HCT116 (cell line): ENCODE measurements around the gene DLG2. TPM values are rescaled to one million over a fixed set of nuclear protein-coding genes. Genes with fewer than 3 reads are reported as not detected.

ENCODE experiments used
- ATAC-seq: fragments of 200-7000 bp; cut with Tn5 transposase; 2 replicates; pipeline ENCODE4 v1.9.1; 2020; ENCODE audit warnings: mild to moderate bottlenecking, moderate library complexity
- BruUV-seq: library from RNA; stranded (reverse); fragments of 400-500 nt; replicated peaks from 2 replicates; lab custom pipeline; 2021; lab: Mats Ljungman, UMichigan
- CTCF ChIA-PET: fragments of 300-600 bp; sonication (Branson Sonifier 250); formaldehyde crosslinking; loops from one replicate; lab custom pipeline; 2021; ENCODE audit warnings: antibody characterized with exemption; lab: Charles Lee
- POLR2A ChIA-PET: fragments of 300-600, 350-600 bp; sonication (Branson Sonifier 250); formaldehyde crosslinking; loops from one replicate; lab custom pipeline; 2021; ENCODE audit warnings: antibody characterized with exemption; lab: Charles Lee
- RAD21 ChIA-PET, 2 experiments: fragments of 300-600 bp; sonication (Branson Sonifier 250); formaldehyde crosslinking; loops; one replicate each; lab custom pipeline; 2023; ENCODE audit warnings: low total read pairs in 2 of 2; ENCODE audit not compliant: uncharacterized antibody in 2 of 2, unreplicated experiment in 2 of 2, low non-redundant PET in 1 of 2; lab: Charles Lee
- DNase-seq: peaks from one replicate; pipeline ENCODE4 v3.0.0-alpha.2; 2010; ENCODE audit warnings: low read depth, low spot score
- H2AFZ ChIP-seq: fragments of 200-600 bp; shearing (Covaris generic), sonication (generic); 2 replicates; pipeline ENCODE4 v1.6.1; 2017; ENCODE audit warnings: low read depth, mixed run types, mixed read lengths, antibody characterized with exemption, low read length; ENCODE audit not compliant: poor library complexity, severe bottlenecking
- H3K27ac ChIP-seq: 2 replicates; pipeline ENCODE4 v1.5.1; 2012; ENCODE audit warnings: low read depth, low read length
- H3K27me3 ChIP-seq: fragments of 200-600 bp; sonication (generic); 2 replicates; pipeline ENCODE4 v1.6.1; 2016; ENCODE audit warnings: mixed run types, low read length, mixed read lengths; ENCODE audit not compliant: insufficient read depth
- H3K36me3 ChIP-seq, 2 experiments: fragments of 200-500 bp in 1 of 2; fragments of 200-600 bp in 1 of 2; sonication (Bioruptor generic) in 1 of 2; sonication (generic) in 1 of 2; 2 replicates each; pipeline versions ENCODE4 v1.5.1 to v1.6.1; 2014 to 2016; ENCODE audit warnings: low read length in 2 of 2, inconsistent platforms in 1 of 2, mixed read lengths in 1 of 2, mixed run types in 1 of 2; ENCODE audit not compliant: insufficient read depth in 2 of 2, control insufficient read depth in 1 of 2
- H3K4me1 ChIP-seq, 2 experiments: fragments of 200-600 bp in 1 of 2; sonication (generic) in 1 of 2; 2 replicates each; pipeline versions ENCODE4 v1.5.1 to v1.6.1; 2012 to 2017; ENCODE audit warnings: low read length in 2 of 2, inconsistent platforms in 1 of 2, mild to moderate bottlenecking in 1 of 2, mixed read lengths in 1 of 2, mixed run types in 1 of 2, moderate library complexity in 1 of 2; ENCODE audit not compliant: insufficient read depth in 2 of 2, control insufficient read depth in 1 of 2
- H3K4me2 ChIP-seq: fragments of 200-600 bp; sonication (generic); 2 replicates; pipeline ENCODE4 v1.6.1; 2017; ENCODE audit warnings: mixed run types, low read length, mixed read lengths
- H3K4me3 ChIP-seq, 2 experiments: fragments of 200-600 bp in 1 of 2; sonication (generic) in 1 of 2; replicated peaks in 1 of 2; 2 replicates each; pipeline ENCODE4 v1.5.1; 2011 to 2016; ENCODE audit warnings: low read length in 2 of 2, control low read depth in 1 of 2, low read depth in 1 of 2, mild to moderate bottlenecking in 1 of 2, mixed read lengths in 1 of 2, mixed run types in 1 of 2
- H3K79me2 ChIP-seq: fragments of 200-600 bp; sonication (generic); 2 replicates; pipeline ENCODE4 v1.6.1; 2017; ENCODE audit warnings: mild to moderate bottlenecking, mixed run types, low read length, moderate library complexity, mixed read lengths; ENCODE audit not compliant: insufficient read depth
- H3K9ac ChIP-seq: fragments of 200-600 bp; sonication (generic); 2 replicates; pipeline ENCODE4 v1.6.1; 2016; ENCODE audit warnings: low read length, mixed read lengths
- H3K9me2 ChIP-seq: fragments of 200-600 bp; sonication (generic), shearing (Covaris generic); 2 replicates; pipeline ENCODE4 v1.6.1; 2017; ENCODE audit warnings: mixed run types, mild to moderate bottlenecking, moderate library complexity; ENCODE audit not compliant: insufficient read depth
- H3K9me3 ChIP-seq, 2 experiments: fragments of 200-500 bp in 1 of 2; fragments of 200-600 bp in 1 of 2; sonication (Bioruptor generic) in 1 of 2; sonication (generic) in 1 of 2; 2 replicates each; pipeline ENCODE4 v1.6.1; 2014 to 2017; ENCODE audit warnings: low read length in 2 of 2, mixed read lengths in 2 of 2, inconsistent platforms in 1 of 2, low read depth in 1 of 2, mild to moderate bottlenecking in 1 of 2, mixed run types in 1 of 2, moderate library complexity in 1 of 2; ENCODE audit not compliant: control insufficient read depth in 1 of 2, insufficient read depth in 1 of 2
- H4K20me1 ChIP-seq: fragments of 200-600 bp; sonication (generic), shearing (Covaris generic); 2 replicates; pipeline ENCODE4 v1.6.1; 2017; ENCODE audit warnings: mixed run types, mild to moderate bottlenecking, moderate library complexity; ENCODE audit not compliant: insufficient read depth
- CBX3 ChIP-seq: IDR thresholded peaks from 2 replicates; pipeline ENCODE4 v1.6.1; 2012; ENCODE audit warnings: low read depth
- CEBPB ChIP-seq: IDR thresholded peaks from 2 replicates; pipeline ENCODE4 v1.6.1; 2012; ENCODE audit warnings: low read depth
- EGR1 ChIP-seq: IDR thresholded peaks from 2 replicates; pipeline ENCODE4 v1.6.1; 2012; ENCODE audit warnings: low read depth
- ELF1 ChIP-seq: IDR thresholded peaks from 2 replicates; pipeline ENCODE4 v1.6.1; 2012; ENCODE audit warnings: low read depth, borderline replicate concordance
- EZH2 ChIP-seq: fragments of 200-600 bp; sonication (generic); IDR thresholded peaks from 2 replicates; pipeline ENCODE4 v1.6.1; 2017; ENCODE audit warnings: antibody characterized with exemption, mixed run types
- EZH2phosphoT487 ChIP-seq: fragments of 200-600 bp; IDR thresholded peaks from 2 replicates; pipeline ENCODE4 v1.6.1; 2018; ENCODE audit warnings: antibody characterized with exemption, borderline replicate concordance
- FOSL1 ChIP-seq: IDR thresholded peaks from 2 replicates; pipeline ENCODE4 v1.6.1; 2012; ENCODE audit warnings: low read depth
- JUND ChIP-seq: IDR thresholded peaks from 2 replicates; pipeline ENCODE4 v1.6.1; 2012
- POLR2AphosphoS5 ChIP-seq: IDR thresholded peaks from 2 replicates; pipeline ENCODE4 v1.6.1; 2011; ENCODE audit warnings: mild to moderate bottlenecking, low read depth, low read length, moderate library complexity
- RAD21 ChIP-seq: IDR thresholded peaks from 2 replicates; pipeline ENCODE4 v1.6.1; 2012; ENCODE audit warnings: low read depth, mild to moderate bottlenecking
- SIN3A ChIP-seq: IDR thresholded peaks from 2 replicates; pipeline ENCODE4 v1.6.1; 2012; ENCODE audit warnings: low read depth
- SP1 ChIP-seq: IDR thresholded peaks from 2 replicates; pipeline ENCODE4 v1.6.1; 2012; ENCODE audit warnings: low read depth
- SRF ChIP-seq: IDR thresholded peaks from 2 replicates; pipeline ENCODE4 v1.6.1; 2012; ENCODE audit warnings: low read depth
- TCF7L2 ChIP-seq: IDR thresholded peaks from 2 replicates; pipeline ENCODE4 v1.7.0; 2011; ENCODE audit warnings: borderline replicate concordance, inconsistent platforms; ENCODE audit not compliant: insufficient read depth, insufficient read length; ENCODE audit errors: extremely low read depth
- YY1 ChIP-seq: IDR thresholded peaks from 2 replicates; pipeline ENCODE4 v1.6.1; 2011; ENCODE audit warnings: low read length, low read depth, moderate library complexity, mild to moderate bottlenecking; ENCODE audit not compliant: insufficient replicate concordance; ENCODE audit errors: extremely low read depth
- ZFX ChIP-seq: fragments of 450-650 bp; IDR thresholded peaks from 2 replicates; pipeline ENCODE4 v1.6.1; 2017
- ZNF274 ChIP-seq: fragments of 200-500 bp; sonication (Bioruptor generic); IDR thresholded peaks from 2 replicates; pipeline ENCODE4 v1.6.1; 2014; ENCODE audit warnings: mild to moderate bottlenecking, low read depth, low read length, inconsistent platforms
- intact Hi-C: fragments of 100-400 bp; cut with micrococcal nuclease; formaldehyde crosslinking; loops from 2 replicates; pipeline ENCODE4 v1.10.0; 2022
- total RNA-seq: library from RNA; stranded (reverse); gene quantifications from one replicate; pipeline ENCODE4 v1.2.1, GENCODE V29; 2021; ENCODE audit not compliant: unreplicated experiment
- TF ChIP-seq, protein P1 (sequence below): IDR thresholded peaks from 2 replicates; pipeline ENCODE4 v1.6.1; 2012
- TF ChIP-seq, protein P2 (sequence below): IDR thresholded peaks from 2 replicates; pipeline ENCODE4 v1.6.1; 2012
- TF ChIP-seq, protein P3 (sequence below), 3 experiments: fragments of 200-600 bp in 1 of 3; sonication (generic) in 1 of 3; IDR thresholded peaks in 2 of 3; conservative IDR thresholded peaks in 1 of 3; 2 replicates each; pipeline ENCODE4 v1.5.1; 2012 to 2017; ENCODE audit warnings: low read depth in 2 of 3, low read length in 2 of 3, antibody characterized with exemption in 1 of 3, borderline replicate concordance in 1 of 3, control low read depth in 1 of 3, mild to moderate bottlenecking in 1 of 3, mixed read lengths in 1 of 3, mixed run types in 1 of 3, moderate library complexity in 1 of 3; ENCODE audit not compliant: insufficient read depth in 1 of 3

Gene DLG2
- total RNA-seq, 1 experiment from 2014 or later, result 2.4 TPM

- Histone ChIP-seq H4K20me1 (no peaks in the 10 kb centered on the region), H3K9me3 (no peaks in the 10 kb centered on the region), H3K4me2 (no peak overlapping the region), H3K27me3 (no peaks in the 10 kb centered on the region), H3K36me3 (no peaks in the 10 kb centered on the region), H3K4me3 (no peak overlapping the region), H3K9me2 (no peaks in the 10 kb centered on the region), H3K27ac (no peak overlapping the region), H2AFZ (no peak overlapping the region), H3K9ac (no peak overlapping the region), H3K79me2 (no peaks in the 10 kb centered on the region), H3K4me1 (no peaks in the 10 kb centered on the region)
- POLR2A ChIA-PET, result no interaction called here
- intact Hi-C loops, result no loop called here
- CTCF ChIA-PET, result no interaction called here
- TF ChIP-seq, protein P1, sequence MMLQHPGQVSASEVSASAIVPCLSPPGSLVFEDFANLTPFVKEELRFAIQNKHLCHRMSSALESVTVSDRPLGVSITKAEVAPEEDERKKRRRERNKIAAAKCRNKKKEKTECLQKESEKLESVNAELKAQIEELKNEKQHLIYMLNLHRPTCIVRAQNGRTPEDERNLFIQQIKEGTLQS, result no peak
- no peak for TF ChIP-seq EZH2phosphoT487
- TF ChIP-seq TCF7L2, result no peak
- TF ChIP-seq CBX3, result no peak
- TF ChIP-seq FOSL1, result no peak
- no peak for TF ChIP-seq JUND
- no peak for TF ChIP-seq YY1
- TF ChIP-seq EGR1, result no peak
- no peak for TF ChIP-seq ZNF274
- TF ChIP-seq ZFX, result no peak
- TF ChIP-seq, protein P2, sequence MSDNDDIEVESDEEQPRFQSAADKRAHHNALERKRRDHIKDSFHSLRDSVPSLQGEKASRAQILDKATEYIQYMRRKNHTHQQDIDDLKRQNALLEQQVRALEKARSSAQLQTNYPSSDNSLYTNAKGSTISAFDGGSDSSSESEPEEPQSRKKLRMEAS, result no peak
- TF ChIP-seq POLR2AphosphoS5, result no peak
- no peak for TF ChIP-seq EZH2
- TF ChIP-seq, protein P3, sequence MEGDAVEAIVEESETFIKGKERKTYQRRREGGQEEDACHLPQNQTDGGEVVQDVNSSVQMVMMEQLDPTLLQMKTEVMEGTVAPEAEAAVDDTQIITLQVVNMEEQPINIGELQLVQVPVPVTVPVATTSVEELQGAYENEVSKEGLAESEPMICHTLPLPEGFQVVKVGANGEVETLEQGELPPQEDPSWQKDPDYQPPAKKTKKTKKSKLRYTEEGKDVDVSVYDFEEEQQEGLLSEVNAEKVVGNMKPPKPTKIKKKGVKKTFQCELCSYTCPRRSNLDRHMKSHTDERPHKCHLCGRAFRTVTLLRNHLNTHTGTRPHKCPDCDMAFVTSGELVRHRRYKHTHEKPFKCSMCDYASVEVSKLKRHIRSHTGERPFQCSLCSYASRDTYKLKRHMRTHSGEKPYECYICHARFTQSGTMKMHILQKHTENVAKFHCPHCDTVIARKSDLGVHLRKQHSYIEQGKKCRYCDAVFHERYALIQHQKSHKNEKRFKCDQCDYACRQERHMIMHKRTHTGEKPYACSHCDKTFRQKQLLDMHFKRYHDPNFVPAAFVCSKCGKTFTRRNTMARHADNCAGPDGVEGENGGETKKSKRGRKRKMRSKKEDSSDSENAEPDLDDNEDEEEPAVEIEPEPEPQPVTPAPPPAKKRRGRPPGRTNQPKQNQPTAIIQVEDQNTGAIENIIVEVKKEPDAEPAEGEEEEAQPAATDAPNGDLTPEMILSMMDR (IDR thresholded peaks at IDR 0.05 in 2 of 3, conservative IDR thresholded peaks at IDR 0.05 in 1 of 3; ENCODE audit: borderline replicate concordance in 1 of 3, insufficient read depth in 1 of 3, low read depth in 2 of 3, low read length in 2 of 3), result no peak
- no peak for TF ChIP-seq ELF1
- TF ChIP-seq RAD21, result no peak
- no peak for TF ChIP-seq SP1
- no peak for TF ChIP-seq SIN3A
- TF ChIP-seq SRF, result no peak
- no peak for TF ChIP-seq CEBPB
- no peak for ATAC-seq
- RAD21 ChIA-PET, result no interaction called here
- no peak for DNase-seq
- no TSS peak for BruUV-seq
Measured at GRCh38 chr11:85137597-85137996, 489.5 kb downstream of the DLG2 start.
